ENCODE data around the gene FBLL1.
A peak's percentile ranks its signal among the peaks of the same experiment; 100 is the strongest.
"Not testable (repeated sequence)": the region's sequence is repeated elsewhere in the genome, so short reads cannot be mapped to it uniquely, and the experiment has no call there.

Gene FBLL1

GRCh38 chr5:168552146-168552545 lies 23.0 kb downstream of the FBLL1 start:
- no peak for DNase-seq (ENCODE audit: low spot score)

- DNase-seq (ENCODE audit: low spot score): no peak
These were observed 24.4 kb downstream of the FBLL1 start for GRCh38 chr5:168553377-168554130.

GRCh38 chr5:168557389-168557788 lies 28.3 kb downstream of the FBLL1 start:
- DNase-seq (ENCODE audit: low spot score): no peak

- DNase-seq (ENCODE audit: low spot score): no peak
These were observed 33.2 kb downstream of the FBLL1 start for GRCh38 chr5:168562279-168562678.

GRCh38 chr5:168563959-168564358 lies 34.9 kb downstream of the FBLL1 start:
- no peak for DNase-seq (ENCODE audit: low spot score)

GRCh38 chr5:168568738-168569137 lies 39.6 kb downstream of the FBLL1 start:
- DNase-seq (ENCODE audit: low spot score): no peak

GRCh38 chr5:168570490-168571328 lies 41.6 kb downstream of the FBLL1 start:
- DNase-seq (ENCODE audit: low spot score): no peak

- DNase-seq (ENCODE audit: low spot score): not testable (repeated sequence)
These were observed 44.6 kb downstream of the FBLL1 start for GRCh38 chr5:168573663-168574062.

GRCh38 chr5:168574156-168574555 lies 45.1 kb downstream of the FBLL1 start:
- DNase-seq (ENCODE audit: low spot score): not testable (repeated sequence)

- no peak for DNase-seq (ENCODE audit: low spot score)
These were observed 46.6 kb downstream of the FBLL1 start for GRCh38 chr5:168575391-168576372.

- no peak for DNase-seq (ENCODE audit: low spot score)
These were observed 48.9 kb downstream of the FBLL1 start for GRCh38 chr5:168578006-168578405.

- DNase-seq (ENCODE audit: low spot score): peak; percentile 62
These were observed 49.7 kb downstream of the FBLL1 start, which contains the start of gene PANK3 for GRCh38 chr5:168578538-168579487. PANK3 (minus strand) TSS chr5:168579368; CDS start chr5:168579283, 85 bp downstream.

GRCh38 chr5:168579488-168580226 lies 50.6 kb downstream of the FBLL1 start:
- DNase-seq (ENCODE audit: low spot score): peak; percentile 95

- no peak for DNase-seq (ENCODE audit: low spot score)
These were observed 51.1 kb downstream of the FBLL1 start for GRCh38 chr5:168580227-168580508.
